Ishikawa (cell line): Measurements from ENCODE around the gene CD79A.

Experiments used
- CEBPB ChIP-seq: IDR thresholded peaks from 2 replicates; pipeline ENCODE4 v1.6.1; 2012
- CREB1 ChIP-seq: IDR thresholded peaks from 2 replicates; pipeline ENCODE4 v1.6.1; 2012; ENCODE audit warnings: low read depth
- EGR1 ChIP-seq: IDR thresholded peaks from 2 replicates; pipeline ENCODE4 v1.6.1; 2012
- EP300 ChIP-seq: IDR thresholded peaks from 2 replicates; pipeline ENCODE4 v1.6.1; 2012; ENCODE audit warnings: borderline replicate concordance
- FOXM1 ChIP-seq: IDR thresholded peaks from 2 replicates; pipeline ENCODE4 v1.6.1; 2012; ENCODE audit warnings: low read depth, borderline replicate concordance
- NFIC ChIP-seq: IDR thresholded peaks from 2 replicates; pipeline ENCODE4 v1.6.1; 2012
- RAD21 ChIP-seq: IDR thresholded peaks from 2 replicates; pipeline ENCODE4 v1.6.1; 2012; ENCODE audit warnings: low read depth
- TAF1 ChIP-seq: IDR thresholded peaks from 2 replicates; pipeline ENCODE4 v1.6.1; 2012; ENCODE audit warnings: low read depth, mild to moderate bottlenecking
- TCF12 ChIP-seq: IDR thresholded peaks from 2 replicates; pipeline ENCODE4 v1.6.1; 2012; ENCODE audit warnings: low read depth
- TEAD4 ChIP-seq: IDR thresholded peaks from 2 replicates; pipeline ENCODE4 v1.6.1; 2012
- YY1 ChIP-seq: IDR thresholded peaks from 2 replicates; pipeline ENCODE4 v1.6.1; 2012; ENCODE audit warnings: low read depth
- ZBTB7A ChIP-seq: IDR thresholded peaks from 2 replicates; pipeline ENCODE4 v1.6.1; 2012; ENCODE audit warnings: low read depth
- TF ChIP-seq, protein P1 (sequence below): IDR thresholded peaks from 2 replicates; pipeline ENCODE4 v1.6.1; 2012
- TF ChIP-seq, protein P2 (sequence below): IDR thresholded peaks from 2 replicates; pipeline ENCODE4 v1.6.1; 2012
- TF ChIP-seq, protein P3 (sequence below): IDR thresholded peaks from 2 replicates; pipeline ENCODE4 v1.6.1; 2012; ENCODE audit warnings: low read depth, mild to moderate bottlenecking

The CD79A gene

DNA sequence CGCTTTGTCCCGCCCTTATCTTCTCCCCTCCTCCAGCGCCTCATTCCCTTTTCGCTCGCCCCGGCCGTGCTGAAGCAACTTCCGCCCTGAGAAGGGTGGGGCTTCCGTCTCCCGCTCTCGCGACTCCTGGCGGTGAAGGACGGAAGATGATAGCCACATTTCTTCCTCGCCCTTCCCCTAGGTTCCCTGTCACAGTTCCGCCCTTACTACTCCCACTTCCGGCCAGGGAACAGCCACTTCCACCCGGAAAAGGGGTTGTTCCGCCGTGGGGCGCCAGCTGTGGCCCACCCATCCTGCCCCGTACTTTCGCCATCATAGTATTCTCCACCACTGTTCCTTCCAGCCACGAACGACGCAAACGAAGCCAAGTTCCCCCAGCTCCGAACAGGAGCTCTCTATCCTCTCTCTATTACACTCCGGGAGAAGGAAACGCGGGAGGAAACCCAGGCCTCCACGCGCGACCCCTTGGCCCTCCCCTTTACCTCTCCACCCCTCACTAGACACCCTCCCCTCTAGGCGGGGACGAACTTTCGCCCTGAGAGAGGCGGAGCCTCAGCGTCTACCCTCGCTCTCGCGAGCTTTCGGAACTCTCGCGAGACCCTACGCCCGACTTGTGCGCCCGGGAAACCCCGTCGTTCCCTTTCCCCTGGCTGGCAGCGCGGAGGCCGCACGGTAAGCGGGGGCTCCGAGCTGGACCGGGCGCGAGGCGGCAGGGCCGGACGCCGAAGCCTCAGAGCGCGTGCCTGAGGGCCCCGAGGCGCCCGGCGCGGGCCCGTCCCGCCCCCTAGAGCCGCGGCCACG is 17.3 kb upstream of the CD79A start, which contains the start of gene RPS19:
Gene RPS19, plus strand, starts transcription at position 638 of the 801 bp plus-strand sequence. CDS start 520 bp downstream, outside the sequence.
- TF ChIP-seq CREB1, result peak; percentile 60
- TF ChIP-seq, protein P1, sequence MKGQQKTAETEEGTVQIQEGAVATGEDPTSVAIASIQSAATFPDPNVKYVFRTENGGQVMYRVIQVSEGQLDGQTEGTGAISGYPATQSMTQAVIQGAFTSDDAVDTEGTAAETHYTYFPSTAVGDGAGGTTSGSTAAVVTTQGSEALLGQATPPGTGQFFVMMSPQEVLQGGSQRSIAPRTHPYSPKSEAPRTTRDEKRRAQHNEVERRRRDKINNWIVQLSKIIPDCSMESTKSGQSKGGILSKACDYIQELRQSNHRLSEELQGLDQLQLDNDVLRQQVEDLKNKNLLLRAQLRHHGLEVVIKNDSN, result no peak
- TF ChIP-seq YY1, result peak; percentile 64; the same call in 1 of the 2 replicates
- TF ChIP-seq, protein P2, sequence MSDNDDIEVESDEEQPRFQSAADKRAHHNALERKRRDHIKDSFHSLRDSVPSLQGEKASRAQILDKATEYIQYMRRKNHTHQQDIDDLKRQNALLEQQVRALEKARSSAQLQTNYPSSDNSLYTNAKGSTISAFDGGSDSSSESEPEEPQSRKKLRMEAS, result peak; percentile 81
- no peak for TF ChIP-seq EP300
- TF ChIP-seq ZBTB7A, result 0 out of 2 replicates have a peak, but pooled peaks have one; percentile 44
- 0 out of 2 replicates have a peak, but pooled peaks have one; percentile 38 for TF ChIP-seq EGR1
- peak; percentile 46; the same call in 1 of the 2 replicates for TF ChIP-seq TCF12
- peak; percentile 94 for TF ChIP-seq TAF1
- peak; percentile 6; the same call in 1 of the 2 replicates for TF ChIP-seq NFIC

DNA sequence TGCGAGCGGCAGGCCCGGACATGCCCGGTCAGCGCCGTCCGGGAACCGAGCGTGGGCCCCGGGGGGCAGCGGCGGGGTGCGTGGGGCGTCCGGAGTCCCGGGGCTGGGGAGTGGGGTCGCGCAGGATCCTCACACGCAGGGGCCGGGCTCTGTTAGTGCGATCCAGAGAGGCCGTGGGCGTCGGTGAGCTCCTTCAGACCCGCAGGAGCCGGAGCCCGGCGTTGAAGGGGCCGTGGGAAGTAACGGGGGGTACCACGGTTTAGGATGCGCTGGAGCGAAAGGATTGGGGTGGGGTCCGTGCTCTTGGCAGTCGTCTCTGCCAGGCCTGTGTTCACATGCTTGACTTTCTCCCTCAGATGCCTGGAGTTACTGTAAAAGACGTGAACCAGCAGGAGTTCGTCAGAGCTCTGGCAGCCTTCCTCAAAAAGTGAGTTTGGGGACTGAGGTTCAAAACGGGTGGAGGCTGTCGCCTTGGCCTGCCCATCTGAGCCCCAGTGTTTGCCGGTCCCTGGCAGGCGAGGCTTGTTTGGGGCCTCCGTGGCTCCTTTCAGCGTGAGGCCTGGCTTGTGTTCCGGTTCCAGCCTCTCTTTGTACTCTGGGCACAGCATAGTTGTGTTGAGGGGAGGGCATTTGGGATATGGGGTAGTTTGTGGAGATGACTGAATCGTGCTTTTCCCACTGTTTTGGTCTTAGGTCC is 16.5 kb upstream of the CD79A start:
- no peak for TF ChIP-seq TAF1
- TF ChIP-seq FOXM1, result no peak
- TF ChIP-seq, protein P1, result no peak
- TF ChIP-seq ZBTB7A, result no peak
- TF ChIP-seq CREB1, result no peak
- no peak for TF ChIP-seq TEAD4
- TF ChIP-seq YY1, result no peak
- TF ChIP-seq RAD21, result no peak
- TF ChIP-seq, protein P3, sequence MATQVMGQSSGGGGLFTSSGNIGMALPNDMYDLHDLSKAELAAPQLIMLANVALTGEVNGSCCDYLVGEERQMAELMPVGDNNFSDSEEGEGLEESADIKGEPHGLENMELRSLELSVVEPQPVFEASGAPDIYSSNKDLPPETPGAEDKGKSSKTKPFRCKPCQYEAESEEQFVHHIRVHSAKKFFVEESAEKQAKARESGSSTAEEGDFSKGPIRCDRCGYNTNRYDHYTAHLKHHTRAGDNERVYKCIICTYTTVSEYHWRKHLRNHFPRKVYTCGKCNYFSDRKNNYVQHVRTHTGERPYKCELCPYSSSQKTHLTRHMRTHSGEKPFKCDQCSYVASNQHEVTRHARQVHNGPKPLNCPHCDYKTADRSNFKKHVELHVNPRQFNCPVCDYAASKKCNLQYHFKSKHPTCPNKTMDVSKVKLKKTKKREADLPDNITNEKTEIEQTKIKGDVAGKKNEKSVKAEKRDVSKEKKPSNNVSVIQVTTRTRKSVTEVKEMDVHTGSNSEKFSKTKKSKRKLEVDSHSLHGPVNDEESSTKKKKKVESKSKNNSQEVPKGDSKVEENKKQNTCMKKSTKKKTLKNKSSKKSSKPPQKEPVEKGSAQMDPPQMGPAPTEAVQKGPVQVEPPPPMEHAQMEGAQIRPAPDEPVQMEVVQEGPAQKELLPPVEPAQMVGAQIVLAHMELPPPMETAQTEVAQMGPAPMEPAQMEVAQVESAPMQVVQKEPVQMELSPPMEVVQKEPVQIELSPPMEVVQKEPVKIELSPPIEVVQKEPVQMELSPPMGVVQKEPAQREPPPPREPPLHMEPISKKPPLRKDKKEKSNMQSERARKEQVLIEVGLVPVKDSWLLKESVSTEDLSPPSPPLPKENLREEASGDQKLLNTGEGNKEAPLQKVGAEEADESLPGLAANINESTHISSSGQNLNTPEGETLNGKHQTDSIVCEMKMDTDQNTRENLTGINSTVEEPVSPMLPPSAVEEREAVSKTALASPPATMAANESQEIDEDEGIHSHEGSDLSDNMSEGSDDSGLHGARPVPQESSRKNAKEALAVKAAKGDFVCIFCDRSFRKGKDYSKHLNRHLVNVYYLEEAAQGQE, result no peak
- TF ChIP-seq CEBPB, result no peak
- no peak for TF ChIP-seq EP300
- no peak for TF ChIP-seq TCF12
- TF ChIP-seq NFIC, result no peak
- TF ChIP-seq, protein P2, result no peak
- TF ChIP-seq EGR1, result no peak

DNA sequence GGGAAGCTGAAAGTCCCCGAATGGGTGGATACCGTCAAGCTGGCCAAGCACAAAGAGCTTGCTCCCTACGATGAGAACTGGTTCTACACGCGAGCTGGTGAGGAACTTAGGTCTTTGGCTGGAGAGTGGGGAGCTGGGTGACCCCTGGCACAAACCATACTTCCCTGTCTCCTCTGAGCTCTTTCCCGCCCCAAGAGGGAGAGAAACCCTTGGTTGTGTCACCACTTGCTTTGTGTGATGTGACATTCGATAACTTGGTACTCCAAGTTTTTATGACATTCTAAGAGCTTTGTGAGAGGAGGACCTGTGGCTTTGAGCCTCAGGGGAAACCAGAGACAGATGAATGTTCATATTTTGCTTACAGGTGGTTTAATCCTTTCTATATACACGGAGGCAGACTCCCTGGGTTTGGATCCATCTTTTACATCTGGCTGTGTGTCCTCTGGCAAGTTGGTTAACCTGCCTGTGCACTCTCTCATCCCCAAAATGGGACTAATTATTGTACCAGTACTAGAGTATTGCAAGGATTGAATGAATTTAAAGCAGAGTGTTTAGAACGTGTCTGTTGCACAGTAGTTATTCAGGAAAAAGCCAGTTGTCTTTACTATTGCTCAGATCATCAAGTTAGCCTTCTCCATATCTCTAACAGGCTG is 15.8 kb upstream of the CD79A start:
- no peak for TF ChIP-seq TEAD4
- no peak for TF ChIP-seq RAD21
- TF ChIP-seq NFIC, result no peak
- TF ChIP-seq EGR1, result no peak
- TF ChIP-seq, protein P2, result no peak
- TF ChIP-seq, protein P1, result no peak
- TF ChIP-seq EP300, result no peak
- no peak for TF ChIP-seq YY1
- TF ChIP-seq ZBTB7A, result no peak
- TF ChIP-seq FOXM1, result no peak
- no peak for TF ChIP-seq TAF1
- TF ChIP-seq CREB1, result no peak
- TF ChIP-seq, protein P3, result no peak
- TF ChIP-seq TCF12, result no peak
- no peak for TF ChIP-seq CEBPB

DNA sequence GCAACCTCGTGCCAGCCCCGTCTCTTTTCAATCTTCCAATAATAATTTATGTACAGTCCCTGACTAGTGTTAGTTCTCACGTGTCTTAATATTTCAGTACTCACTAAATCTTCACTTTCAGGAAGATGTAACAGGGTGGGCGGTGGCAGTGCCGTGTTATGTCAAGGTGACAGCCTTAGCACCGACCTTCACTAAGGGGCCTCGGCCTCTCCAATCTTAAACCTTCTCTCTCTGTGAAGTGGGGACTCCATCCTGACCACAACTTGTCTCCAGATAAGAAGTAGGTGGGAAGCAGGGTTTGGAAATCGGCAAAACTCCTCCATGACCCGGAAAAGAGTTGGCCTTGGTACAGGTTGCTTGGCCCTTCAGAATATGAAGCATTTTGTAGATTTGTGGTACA is 15.2 kb upstream of the CD79A start:
- TF ChIP-seq, protein P1, result no peak
- TF ChIP-seq, protein P2, result no peak
- TF ChIP-seq NFIC (no peak), CREB1 (no peak), TEAD4 (no peak), ZBTB7A (no peak), EGR1 (no peak), TAF1 (no peak), YY1 (no peak), EP300 (no peak), FOXM1 (no peak), CEBPB (no peak), RAD21 (no peak), TCF12 (no peak)
- TF ChIP-seq, protein P3, result no peak
